ENCODE measurements around the gene AGA.

DNA sequence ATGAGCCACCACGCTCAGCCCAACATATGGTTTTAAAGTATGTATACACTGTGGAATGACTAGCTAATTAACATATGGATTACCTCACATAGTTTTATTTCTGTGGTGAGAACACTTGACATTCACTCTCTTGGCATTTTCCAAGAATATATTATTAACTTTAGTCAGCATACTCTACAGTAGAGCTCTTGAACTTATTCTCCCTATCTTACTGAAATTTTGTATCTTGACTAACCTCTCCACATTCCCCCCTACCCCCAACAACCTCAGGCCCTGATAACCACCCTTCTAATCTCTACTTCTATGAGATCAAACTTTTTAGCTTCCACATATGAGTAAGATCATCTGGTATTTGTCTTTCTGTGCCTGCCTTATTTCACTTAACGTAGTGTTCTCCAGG lies 38.6 kb upstream of the AGA start:
- TF ChIP-seq, protein P1, sequence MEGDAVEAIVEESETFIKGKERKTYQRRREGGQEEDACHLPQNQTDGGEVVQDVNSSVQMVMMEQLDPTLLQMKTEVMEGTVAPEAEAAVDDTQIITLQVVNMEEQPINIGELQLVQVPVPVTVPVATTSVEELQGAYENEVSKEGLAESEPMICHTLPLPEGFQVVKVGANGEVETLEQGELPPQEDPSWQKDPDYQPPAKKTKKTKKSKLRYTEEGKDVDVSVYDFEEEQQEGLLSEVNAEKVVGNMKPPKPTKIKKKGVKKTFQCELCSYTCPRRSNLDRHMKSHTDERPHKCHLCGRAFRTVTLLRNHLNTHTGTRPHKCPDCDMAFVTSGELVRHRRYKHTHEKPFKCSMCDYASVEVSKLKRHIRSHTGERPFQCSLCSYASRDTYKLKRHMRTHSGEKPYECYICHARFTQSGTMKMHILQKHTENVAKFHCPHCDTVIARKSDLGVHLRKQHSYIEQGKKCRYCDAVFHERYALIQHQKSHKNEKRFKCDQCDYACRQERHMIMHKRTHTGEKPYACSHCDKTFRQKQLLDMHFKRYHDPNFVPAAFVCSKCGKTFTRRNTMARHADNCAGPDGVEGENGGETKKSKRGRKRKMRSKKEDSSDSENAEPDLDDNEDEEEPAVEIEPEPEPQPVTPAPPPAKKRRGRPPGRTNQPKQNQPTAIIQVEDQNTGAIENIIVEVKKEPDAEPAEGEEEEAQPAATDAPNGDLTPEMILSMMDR (IDR thresholded peaks at IDR 0.05; ENCODE audit: insufficient read depth, low read length, poor library complexity, severe bottlenecking) = no peak
- TF ChIP-seq EZH2phosphoT487 (conservative IDR thresholded peaks at IDR 0.05; ENCODE audit: low read length) = no peak
